OCI-LY3 (cell line): Measurements from ENCODE around the gene HSD17B2.

ENCODE experiments used
- H2AFZ ChIP-seq: fragments of 200-600, 300-600 bp; shearing (Covaris generic); 2 replicates; pipeline ENCODE4 v1.6.0; 2014; ENCODE audit warnings: antibody characterized with exemption, low read depth, low read length
- H3K27ac ChIP-seq: fragments of 200-600, 300-600 bp; sonication (generic); 2 replicates; pipeline ENCODE4 v1.5.1; 2014; ENCODE audit warnings: mild to moderate bottlenecking, low read length, moderate library complexity, mixed read lengths
- H3K27me3 ChIP-seq: fragments of 200-600, 300-600 bp; sonication (generic); 2 replicates; pipeline ENCODE4 v1.6.1; 2014; ENCODE audit warnings: low read depth, low read length, mixed read lengths
- H3K36me3 ChIP-seq: fragments of 200-600, 300-600 bp; sonication (generic); replicated peaks from 2 replicates; pipeline ENCODE3; 2014; ENCODE audit warnings: low read depth, low read length, mixed read lengths
- H3K4me1 ChIP-seq: fragments of 300-600, 200-600 bp; sonication (generic); 2 replicates; pipeline ENCODE4 v1.6.1; 2014; ENCODE audit warnings: low read length, mixed read lengths
- H3K4me2 ChIP-seq: fragments of 200-600, 300-600 bp; sonication (generic); 2 replicates; pipeline ENCODE4 v1.6.1; 2014; ENCODE audit warnings: low read length, mixed read lengths
- H3K4me3 ChIP-seq: fragments of 300-600, 200-600 bp; sonication (generic); 2 replicates; pipeline ENCODE4 v1.5.1; 2014; ENCODE audit warnings: antibody characterized with exemption, mild to moderate bottlenecking, low read length, moderate library complexity
- H3K79me2 ChIP-seq: fragments of 300-600, 200-600 bp; shearing (Covaris generic); 2 replicates; pipeline ENCODE4 v1.6.1; 2014; ENCODE audit warnings: mild to moderate bottlenecking, low read length, mixed read lengths
- H3K9ac ChIP-seq: fragments of 300-600, 200-600 bp; shearing (Covaris generic); 2 replicates; pipeline ENCODE4 v1.6.0; 2014; ENCODE audit warnings: mild to moderate bottlenecking, low read length, moderate library complexity
- H3K9me3 ChIP-seq: fragments of 200-600, 300-600 bp; shearing (Covaris generic); 2 replicates; pipeline ENCODE4 v1.6.1; 2014; ENCODE audit warnings: low read length, mixed read lengths; ENCODE audit not compliant: insufficient read depth
- H4K20me1 ChIP-seq: fragments of 200-600, 300-600 bp; sonication (generic); 2 replicates; pipeline ENCODE4 v1.6.1; 2016; ENCODE audit warnings: low read length, mixed read lengths; ENCODE audit not compliant: insufficient read depth
- EZH2phosphoT487 ChIP-seq: fragments of 200-600 bp; shearing (Covaris generic); IDR thresholded peaks from 2 replicates; pipeline ENCODE4 v1.6.1; 2018; ENCODE audit warnings: antibody characterized with exemption, mixed run types, low read depth
- TF ChIP-seq, protein P1 (sequence below): fragments of 200-600, 300-600 bp; sonication (generic); IDR thresholded peaks from 2 replicates; pipeline ENCODE4 v1.5.1; 2014; ENCODE audit warnings: antibody characterized with exemption, low read length, low read depth

Gene HSD17B2

GRCh38 chr16:82094942-82095540, 60.0 kb downstream of the HSD17B2 start:
- H4K20me1 ChIP-seq: no peaks in the 10 kb centered on the region
- no peaks in the 10 kb centered on the region for H3K4me1 ChIP-seq
- no peak overlapping the region for H2AFZ ChIP-seq
- H3K79me2 ChIP-seq: no peaks in the 10 kb centered on the region
- no peaks in the 10 kb centered on the region for H3K9me3 ChIP-seq
- H3K36me3 ChIP-seq: no peaks in the 10 kb centered on the region
- no peak overlapping the region for H3K4me3 ChIP-seq
- TF ChIP-seq EZH2phosphoT487: no peak
- TF ChIP-seq, protein P1, sequence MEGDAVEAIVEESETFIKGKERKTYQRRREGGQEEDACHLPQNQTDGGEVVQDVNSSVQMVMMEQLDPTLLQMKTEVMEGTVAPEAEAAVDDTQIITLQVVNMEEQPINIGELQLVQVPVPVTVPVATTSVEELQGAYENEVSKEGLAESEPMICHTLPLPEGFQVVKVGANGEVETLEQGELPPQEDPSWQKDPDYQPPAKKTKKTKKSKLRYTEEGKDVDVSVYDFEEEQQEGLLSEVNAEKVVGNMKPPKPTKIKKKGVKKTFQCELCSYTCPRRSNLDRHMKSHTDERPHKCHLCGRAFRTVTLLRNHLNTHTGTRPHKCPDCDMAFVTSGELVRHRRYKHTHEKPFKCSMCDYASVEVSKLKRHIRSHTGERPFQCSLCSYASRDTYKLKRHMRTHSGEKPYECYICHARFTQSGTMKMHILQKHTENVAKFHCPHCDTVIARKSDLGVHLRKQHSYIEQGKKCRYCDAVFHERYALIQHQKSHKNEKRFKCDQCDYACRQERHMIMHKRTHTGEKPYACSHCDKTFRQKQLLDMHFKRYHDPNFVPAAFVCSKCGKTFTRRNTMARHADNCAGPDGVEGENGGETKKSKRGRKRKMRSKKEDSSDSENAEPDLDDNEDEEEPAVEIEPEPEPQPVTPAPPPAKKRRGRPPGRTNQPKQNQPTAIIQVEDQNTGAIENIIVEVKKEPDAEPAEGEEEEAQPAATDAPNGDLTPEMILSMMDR: no peak
- H3K27ac ChIP-seq: no peak overlapping the region
- H3K9ac ChIP-seq: no peak overlapping the region
- H3K27me3 ChIP-seq: peaks cover 38% of the 10 kb centered on the region
- H3K4me2 ChIP-seq: no peak overlapping the region

DNA sequence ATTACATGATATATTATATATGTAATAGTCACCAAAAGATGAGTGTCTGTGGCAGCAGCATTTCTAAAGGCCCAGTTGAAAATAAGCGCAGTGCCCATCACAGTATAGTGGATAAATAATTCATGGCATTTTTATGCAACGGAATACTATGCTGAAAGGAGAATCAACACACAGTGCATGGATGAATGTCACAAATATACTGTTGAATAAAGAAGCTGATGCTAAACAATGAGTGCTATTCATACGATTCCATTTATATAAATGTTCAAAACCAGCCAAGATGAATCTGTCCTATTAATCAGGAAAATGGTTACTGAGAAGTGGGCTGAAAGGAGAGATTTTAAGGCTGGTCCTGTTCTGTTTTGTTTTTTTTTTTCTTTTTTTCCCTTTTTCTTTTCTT, 61.6 kb downstream of the HSD17B2 start:
- H3K4me1 ChIP-seq: no peaks in the 10 kb centered on the region
- no peak overlapping the region for H3K27ac ChIP-seq
- TF ChIP-seq, protein P1: no peak
- no peak for TF ChIP-seq EZH2phosphoT487
- H3K27me3 ChIP-seq: peaks cover 37% of the 10 kb centered on the region
- H2AFZ ChIP-seq: no peak overlapping the region
- H3K4me3 ChIP-seq: no peak overlapping the region
- H3K4me2 ChIP-seq: no peak overlapping the region
- no peaks in the 10 kb centered on the region for H3K9me3 ChIP-seq
- no peaks in the 10 kb centered on the region for H3K79me2 ChIP-seq
- no peaks in the 10 kb centered on the region for H4K20me1 ChIP-seq
- no peaks in the 10 kb centered on the region for H3K36me3 ChIP-seq
- H3K9ac ChIP-seq: no peak overlapping the region

DNA sequence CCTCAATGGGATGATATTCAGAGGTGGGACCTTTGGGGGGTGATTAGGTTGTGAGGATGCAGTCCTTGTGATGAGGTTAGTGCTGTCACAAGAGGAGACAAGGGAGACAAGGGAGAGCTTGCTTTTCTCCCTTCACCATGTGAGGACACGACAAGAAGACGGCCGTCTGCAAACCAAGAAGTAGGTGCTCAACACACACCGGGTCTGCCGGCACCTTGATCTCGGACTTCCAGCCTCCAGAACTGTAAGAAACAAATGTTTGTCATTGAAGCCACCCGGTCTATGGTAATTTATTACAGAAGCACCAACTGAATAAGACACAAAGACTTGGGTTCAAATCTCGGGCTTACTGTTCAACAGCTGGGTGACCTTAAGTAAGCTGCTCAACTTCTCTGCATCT, 70.1 kb downstream of the HSD17B2 start:
- Histone ChIP-seq H3K27me3 (peaks cover 36% of the 10 kb centered on the region; the same call in 1 of the 2 replicates), H3K9ac (no peak overlapping the region), H2AFZ (no peak overlapping the region), H3K4me3 (no peak overlapping the region), H3K27ac (no peak overlapping the region), H3K9me3 (no peaks in the 10 kb centered on the region), H3K36me3 (no peaks in the 10 kb centered on the region), H4K20me1 (no peaks in the 10 kb centered on the region), H3K79me2 (no peaks in the 10 kb centered on the region), H3K4me2 (no peak overlapping the region), H3K4me1 (no peaks in the 10 kb centered on the region)
- TF ChIP-seq, protein P1: no peak
- no peak for TF ChIP-seq EZH2phosphoT487

GRCh38 chr16:82108100-82108499, 73.0 kb downstream of the HSD17B2 start:
- Histone ChIP-seq H3K27ac (no peak overlapping the region), H3K4me1 (peaks cover 9% of the 10 kb centered on the region; the same call in 1 of the 2 replicates), H3K4me2 (no peak overlapping the region), H3K9ac (no peak overlapping the region), H3K9me3 (no peaks in the 10 kb centered on the region), H3K4me3 (no peak overlapping the region), H3K79me2 (no peaks in the 10 kb centered on the region), H3K36me3 (no peaks in the 10 kb centered on the region), H4K20me1 (no peaks in the 10 kb centered on the region), H2AFZ (no peak overlapping the region), H3K27me3 (peaks cover 13% of the 10 kb centered on the region; the same call in 1 of the 2 replicates)
- TF ChIP-seq EZH2phosphoT487: no peak
- TF ChIP-seq, protein P1: no peak
